GM10248 (cell line): ENCODE data around the gene CPNE4.

ENCODE experiments used
- CTCF ChIA-PET: fragments of 300-600 bp; sonication (Branson Sonifier 250); formaldehyde crosslinking; extraction: SDS; loops from one replicate; lab custom pipeline; 2021; ENCODE audit warnings: antibody characterized with exemption; lab: Yijun Ruan, JAX
- POLR2A ChIA-PET: fragments of 350-650 bp; sonication (Branson Sonifier 250); formaldehyde crosslinking; extraction: SDS; loops from one replicate; lab custom pipeline; 2020; ENCODE audit warnings: antibody characterized with exemption; lab: Yijun Ruan, JAX
- DNase-seq: peaks from one replicate; pipeline ENCODE4 v3.0.0; 2012; ENCODE audit errors: extremely low spot score
- TF ChIP-seq, protein P1 (sequence below): IDR thresholded peaks from 2 replicates; pipeline ENCODE4 v1.5.1; 2012; ENCODE audit warnings: mild to moderate bottlenecking, low read depth; ENCODE audit errors: extremely low read depth, missing control alignments, control extremely low read depth

The CPNE4 gene

DNA sequence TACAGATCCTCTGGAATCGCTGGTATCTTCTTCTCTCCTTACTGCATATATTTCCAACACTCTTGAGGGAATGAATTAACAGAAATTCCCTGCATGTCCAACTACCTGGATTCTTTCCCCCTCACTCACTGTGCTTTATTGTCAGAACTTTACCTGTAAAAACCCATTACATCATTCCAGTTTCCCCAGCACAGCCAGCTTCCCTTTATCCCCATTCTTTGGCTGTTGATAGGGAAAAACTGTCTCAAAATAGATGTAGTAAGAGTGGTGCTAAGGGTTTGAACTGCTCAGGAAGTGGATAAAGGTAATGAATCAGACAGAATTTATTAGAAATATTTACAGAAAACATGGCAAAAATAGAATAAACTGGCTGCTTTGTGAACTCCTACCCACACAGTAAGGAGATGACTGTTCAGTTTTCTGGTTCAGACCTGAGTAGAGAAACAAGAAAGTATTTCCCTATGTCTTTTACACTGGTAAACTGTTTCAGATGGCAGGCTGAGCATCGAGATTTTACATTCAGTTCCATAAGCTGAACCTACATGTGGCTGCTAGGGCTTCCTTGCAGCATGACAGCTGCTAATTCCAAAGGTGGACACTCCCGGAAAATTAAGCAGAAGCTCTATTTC is 188.4 kb downstream of the CPNE4 start:
- POLR2A ChIA-PET = no interaction called here
- CTCF ChIA-PET = interaction anchor here (1.2 to 1.4 kb wide), 2 partner anchors 12 to 30 kb away, joined by 3 read pairs; no protein-coding TSS in a partner anchor
- TF ChIP-seq, protein P1, sequence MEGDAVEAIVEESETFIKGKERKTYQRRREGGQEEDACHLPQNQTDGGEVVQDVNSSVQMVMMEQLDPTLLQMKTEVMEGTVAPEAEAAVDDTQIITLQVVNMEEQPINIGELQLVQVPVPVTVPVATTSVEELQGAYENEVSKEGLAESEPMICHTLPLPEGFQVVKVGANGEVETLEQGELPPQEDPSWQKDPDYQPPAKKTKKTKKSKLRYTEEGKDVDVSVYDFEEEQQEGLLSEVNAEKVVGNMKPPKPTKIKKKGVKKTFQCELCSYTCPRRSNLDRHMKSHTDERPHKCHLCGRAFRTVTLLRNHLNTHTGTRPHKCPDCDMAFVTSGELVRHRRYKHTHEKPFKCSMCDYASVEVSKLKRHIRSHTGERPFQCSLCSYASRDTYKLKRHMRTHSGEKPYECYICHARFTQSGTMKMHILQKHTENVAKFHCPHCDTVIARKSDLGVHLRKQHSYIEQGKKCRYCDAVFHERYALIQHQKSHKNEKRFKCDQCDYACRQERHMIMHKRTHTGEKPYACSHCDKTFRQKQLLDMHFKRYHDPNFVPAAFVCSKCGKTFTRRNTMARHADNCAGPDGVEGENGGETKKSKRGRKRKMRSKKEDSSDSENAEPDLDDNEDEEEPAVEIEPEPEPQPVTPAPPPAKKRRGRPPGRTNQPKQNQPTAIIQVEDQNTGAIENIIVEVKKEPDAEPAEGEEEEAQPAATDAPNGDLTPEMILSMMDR = no peak
- DNase-seq = peak; percentile 8

DNA sequence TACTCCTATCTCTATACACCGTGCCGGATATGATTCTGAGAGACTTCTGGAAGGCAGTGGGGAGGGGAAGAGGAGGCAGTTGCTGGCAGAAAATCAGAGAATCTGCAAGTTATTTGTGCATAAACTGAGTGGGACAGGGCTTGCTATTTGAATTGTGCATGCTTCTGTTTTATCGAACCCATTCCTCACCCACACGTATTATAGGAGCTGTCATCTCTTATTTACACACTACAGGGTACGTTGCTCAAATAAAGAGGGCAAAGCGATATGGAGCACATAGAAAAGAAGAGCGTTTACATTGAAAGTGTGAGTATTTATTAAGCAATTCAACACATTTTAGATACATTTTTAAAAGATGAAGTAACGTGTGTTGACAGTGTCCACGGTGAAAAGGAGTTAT is 191.6 kb downstream of the CPNE4 start:
- TF ChIP-seq, protein P1 = no peak
- ChIA-PET CTCF (no interaction called here), POLR2A (no interaction called here)
- DNase-seq = no peak

DNA sequence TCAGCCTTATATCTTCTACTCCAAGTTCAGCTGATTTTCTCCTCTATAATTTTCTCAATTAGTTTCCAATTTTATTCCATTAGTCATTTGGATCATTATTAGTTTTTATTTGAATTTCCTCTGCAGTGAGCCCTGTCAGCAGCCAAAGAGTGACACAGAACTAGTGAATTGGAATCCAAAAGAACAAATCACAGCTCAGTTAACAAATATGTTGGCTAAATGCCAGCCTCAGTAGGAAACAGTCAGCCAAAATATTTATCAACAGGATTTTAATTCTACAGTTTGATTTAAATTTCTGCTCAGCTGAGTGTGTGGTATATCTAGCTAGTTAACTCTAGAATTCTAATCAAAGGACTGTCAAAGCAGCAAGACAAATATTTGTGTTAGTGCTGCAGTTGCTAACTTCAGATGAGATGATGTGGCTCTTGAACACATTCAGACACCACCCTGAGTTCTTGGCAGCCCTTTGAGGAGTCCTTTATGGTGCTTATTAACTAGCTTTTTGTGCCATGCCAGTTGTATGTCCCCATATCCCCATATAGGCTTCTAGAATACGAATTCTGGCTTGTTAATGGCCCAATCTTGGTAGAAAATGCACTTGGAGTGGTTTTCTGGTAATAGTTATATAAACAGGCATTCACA is 194.5 kb downstream of the CPNE4 start:
- TF ChIP-seq, protein P1 = no peak
- no peak for DNase-seq
- ChIA-PET POLR2A (no interaction called here), CTCF (no interaction called here)

DNA sequence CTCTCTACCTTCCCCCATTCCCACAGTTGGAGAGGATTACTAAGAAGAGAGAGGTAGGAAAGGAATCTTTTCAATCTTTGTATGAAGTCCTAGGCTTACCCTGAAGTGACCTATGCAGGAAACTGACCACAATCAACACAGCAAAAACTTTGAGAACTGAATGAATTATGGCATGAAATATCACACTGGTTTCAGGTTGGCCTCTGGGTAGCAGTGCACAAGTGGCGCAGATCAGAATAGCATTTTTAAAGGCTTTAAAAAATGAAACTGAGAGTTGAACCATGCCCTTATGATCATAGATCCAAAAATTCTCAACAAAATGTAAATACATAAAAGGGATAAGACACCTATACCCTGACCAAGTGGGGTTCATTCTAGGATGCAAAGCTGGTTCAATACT is 198.9 kb downstream of the CPNE4 start:
- ChIA-PET POLR2A (no interaction called here), CTCF (interaction anchor here (1.2 kb wide), 1 partner anchor 194 kb away, joined by 3 read pairs; no protein-coding TSS in a partner anchor)

DNA sequence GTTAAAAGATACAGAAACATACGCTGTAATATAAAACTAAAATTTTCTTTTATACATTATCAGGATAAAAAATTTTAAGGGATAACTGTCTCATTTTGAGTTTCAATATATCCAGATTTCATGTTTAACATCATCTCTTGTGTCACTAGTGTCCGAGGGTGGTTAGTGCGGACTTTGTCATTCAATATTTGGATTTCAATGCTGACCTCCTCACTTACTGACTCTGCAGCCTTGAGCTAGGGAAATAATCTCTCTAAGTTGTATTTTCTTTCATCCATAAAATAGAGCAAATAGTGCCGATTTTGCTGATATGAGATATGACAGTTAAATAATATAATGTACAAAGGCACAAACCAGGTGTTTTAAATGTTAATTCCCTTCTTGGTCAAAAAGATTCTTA is 203.2 kb downstream of the CPNE4 start:
- ChIA-PET POLR2A (no interaction called here), CTCF (interaction anchor here (1.4 to 1.7 kb wide), 2 partner anchors 18 to 22 kb away, joined by 4 to 5 read pairs; no protein-coding TSS in a partner anchor)
- TF ChIP-seq, protein P1 = no peak
- no peak for DNase-seq

More for the DNA sequence above, 198.9 kb downstream of the CPNE4 start:
- TF ChIP-seq, protein P1 = no peak
- no peak for DNase-seq

DNA sequence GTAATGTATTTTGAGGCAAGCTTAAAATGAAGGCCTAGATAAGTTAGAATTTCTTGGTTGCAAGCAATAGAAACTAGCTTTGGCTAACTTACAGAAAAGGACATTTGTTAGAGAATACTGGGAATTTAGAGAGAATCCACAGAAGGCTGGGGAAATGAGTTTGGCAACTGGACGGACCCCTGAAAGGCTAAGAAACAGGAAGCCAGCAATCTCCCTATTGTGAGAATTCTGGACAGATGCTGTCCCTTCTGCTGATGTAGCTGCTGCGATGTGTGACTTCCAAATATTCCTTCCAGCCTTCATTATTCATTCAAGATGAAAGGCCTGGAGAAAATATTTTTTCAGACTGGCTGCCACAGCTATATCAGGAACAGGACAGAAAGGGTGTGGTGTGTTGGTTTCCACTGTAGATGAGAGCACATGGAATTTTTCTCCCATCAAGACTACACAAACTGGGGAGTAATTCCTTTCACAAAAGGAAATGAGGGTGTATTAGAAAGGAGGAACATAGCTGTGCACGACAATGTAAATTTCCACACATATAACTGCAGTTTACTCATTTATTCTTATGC is 213.5 kb downstream of the CPNE4 start:
- no peak for DNase-seq
- CTCF ChIA-PET = no interaction called here
- POLR2A ChIA-PET = no interaction called here
- TF ChIP-seq, protein P1 = no peak
